HEK293T (cell line): Measurements from ENCODE around the gene CCDC141.

Experiments used
- BHLHE40 ChIP-seq: fragments of 450-650 bp; IDR thresholded peaks from 2 replicates; pipeline ENCODE4 v1.6.1; 2016; ENCODE audit warnings: mild to moderate bottlenecking, moderate library complexity, borderline replicate concordance
- ELF4 ChIP-seq: fragments of 450-650 bp; IDR thresholded peaks from 2 replicates; pipeline ENCODE4 v1.6.1; 2017; ENCODE audit warnings: antibody characterized with exemption
- FOXA1 ChIP-seq: fragments of 450-650 bp; IDR thresholded peaks from 2 replicates; pipeline ENCODE4 v1.6.1; 2016; ENCODE audit warnings: mild to moderate bottlenecking
- FOXM1 ChIP-seq: fragments of 450-650 bp; IDR thresholded peaks from 2 replicates; pipeline ENCODE4 v1.6.1; 2017; ENCODE audit warnings: mild to moderate bottlenecking, borderline replicate concordance
- HDGF ChIP-seq: fragments of 450-650 bp; IDR thresholded peaks from 2 replicates; pipeline ENCODE4 v1.6.1; 2017; ENCODE audit warnings: antibody characterized with exemption, borderline replicate concordance
- LEF1 ChIP-seq: fragments of 450-650 bp; IDR thresholded peaks from 2 replicates; pipeline ENCODE4 v1.6.1; 2017; ENCODE audit warnings: mild to moderate bottlenecking, borderline replicate concordance
- NFRKB ChIP-seq: fragments of 450-650 bp; IDR thresholded peaks from 2 replicates; pipeline ENCODE4 v1.6.1; 2016; ENCODE audit warnings: mild to moderate bottlenecking, moderate library complexity
- PKNOX1 ChIP-seq: fragments of 450-650 bp; IDR thresholded peaks from 2 replicates; pipeline ENCODE4 v1.6.1; 2016
- SP1 ChIP-seq: fragments of 450-650 bp; IDR thresholded peaks from 2 replicates; pipeline ENCODE4 v1.6.1; 2017
- SUZ12 ChIP-seq: fragments of 450-650 bp; IDR thresholded peaks from 2 replicates; pipeline ENCODE4 v1.6.1; 2016; ENCODE audit warnings: mild to moderate bottlenecking
- TARDBP ChIP-seq: fragments of 450-650 bp; IDR thresholded peaks from 2 replicates; pipeline ENCODE4 v1.6.1; 2016

GRCh38 chr2:178865999-178866398 is 183.9 kb downstream of the CCDC141 start:
- no peak for TF ChIP-seq ELF4
- TF ChIP-seq HDGF = no peak
- TF ChIP-seq SP1 = no peak
- TF ChIP-seq LEF1 = no peak
- TF ChIP-seq FOXM1 = no peak
- no peak for TF ChIP-seq FOXA1
- TF ChIP-seq TARDBP = no peak
- TF ChIP-seq PKNOX1 = no peak
- TF ChIP-seq NFRKB = no peak
- TF ChIP-seq SUZ12 = no peak
- no peak for TF ChIP-seq BHLHE40
